Measurements from ENCODE around the gene PWWP2A.

PWWP2A gene

DNA sequence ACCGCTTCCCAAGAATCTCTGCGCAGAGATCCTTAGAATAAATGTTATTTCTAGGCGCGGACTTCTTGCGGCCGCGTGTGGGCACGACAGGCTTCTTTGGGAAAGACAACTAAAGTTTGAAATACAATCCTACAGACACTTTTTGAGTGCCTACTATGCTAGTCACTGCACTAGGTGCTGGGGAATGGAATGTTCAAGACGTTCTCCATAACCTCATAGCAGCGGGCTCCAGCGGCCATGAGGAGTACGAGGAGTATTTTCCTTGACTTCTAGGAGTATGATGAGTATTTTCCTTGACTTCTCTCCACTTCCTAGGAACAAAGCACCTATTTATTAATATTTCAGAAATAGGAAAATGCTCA is 636 bp upstream of the PWWP2A start:
- no peak for TF ChIP-seq POLR2A (IDR thresholded peaks at IDR 0.05; ENCODE audit: low read depth, low read length)
- TF ChIP-seq TAF1 (IDR thresholded peaks at IDR 0.05; ENCODE audit: borderline replicate concordance, low read depth, low read length): no peak
- no peak for TF ChIP-seq POLR2AphosphoS5 (IDR thresholded peaks at IDR 0.05; ENCODE audit: low read depth, low read length)
- DNase-seq (ENCODE audit: insufficient read length) (no peak), FAIRE-seq (no peak)

DNA sequence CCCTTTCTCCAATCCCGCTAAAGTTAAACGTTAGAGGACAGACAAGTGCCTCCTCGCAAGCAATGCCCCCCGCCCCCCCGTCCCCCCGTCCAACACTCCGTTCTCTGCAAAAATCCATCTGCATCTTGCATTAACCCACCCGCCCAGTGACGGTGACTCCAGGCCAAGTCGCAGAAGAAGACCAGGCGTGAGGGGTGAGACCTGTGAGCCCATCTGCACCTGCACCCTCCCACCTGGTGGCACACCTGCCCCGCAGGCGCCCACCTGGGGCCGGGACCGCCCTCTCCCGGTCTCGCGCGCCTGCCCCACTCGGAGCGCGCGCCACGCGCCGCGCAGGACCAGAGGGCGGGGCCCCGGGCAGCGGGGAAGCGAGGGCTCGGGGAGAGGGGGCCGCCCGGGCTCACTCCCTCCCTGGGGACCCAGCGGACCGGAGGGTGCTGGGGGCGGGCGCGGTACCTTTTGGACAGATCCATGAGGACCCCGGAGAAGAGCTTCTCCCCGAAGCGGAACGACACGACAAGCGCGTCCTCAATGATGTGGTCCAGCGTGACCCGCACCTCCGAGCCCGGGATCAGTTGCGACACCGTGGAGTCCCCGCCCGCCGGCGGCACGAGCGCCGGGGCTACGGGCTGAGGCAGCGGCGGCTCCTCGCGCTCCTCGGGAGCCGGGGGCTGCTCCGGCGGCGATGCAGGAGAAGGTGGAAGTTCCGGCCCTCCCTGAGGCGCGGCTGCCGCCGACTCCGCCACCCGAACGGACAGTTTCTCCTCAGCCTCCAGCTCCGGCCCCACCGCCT is 705 bp downstream of the PWWP2A start:
- DNase-seq (ENCODE audit: insufficient read length): peak; percentile 59
- peak; percentile 27 for FAIRE-seq
- TF ChIP-seq POLR2A (IDR thresholded peaks at IDR 0.05; ENCODE audit: low read depth, low read length) (no peak), TAF1 (IDR thresholded peaks at IDR 0.05; ENCODE audit: borderline replicate concordance, low read depth, low read length) (no peak), POLR2AphosphoS5 (IDR thresholded peaks at IDR 0.05; ENCODE audit: low read depth, low read length) (no peak)

DNA sequence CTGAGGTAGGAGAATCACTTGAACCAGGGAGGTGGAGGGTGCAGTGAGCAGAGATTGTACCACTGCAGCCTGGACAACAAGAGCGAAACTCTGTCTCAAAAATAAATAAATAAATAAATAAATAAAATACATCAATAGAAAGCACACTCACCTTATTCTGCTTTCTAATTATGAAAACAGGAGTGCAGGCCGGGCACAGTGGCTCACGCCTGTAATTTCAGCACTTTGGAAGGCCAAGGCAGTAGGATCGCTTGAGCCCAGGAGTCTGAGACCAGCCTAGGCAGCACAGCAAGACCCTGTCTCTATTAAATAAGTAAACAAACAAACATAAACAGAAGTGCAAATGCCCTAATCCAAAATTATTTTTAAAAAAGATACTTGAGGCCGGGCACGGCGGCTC is 2.3 kb downstream of the PWWP2A start:
- FAIRE-seq (no peak), DNase-seq (ENCODE audit: insufficient read length) (no peak)
- TF ChIP-seq TAF1 (IDR thresholded peaks at IDR 0.05; ENCODE audit: borderline replicate concordance, low read depth, low read length) (no peak), POLR2A (IDR thresholded peaks at IDR 0.05; ENCODE audit: low read depth, low read length) (no peak), POLR2AphosphoS5 (IDR thresholded peaks at IDR 0.05; ENCODE audit: low read depth, low read length) (no peak)

GRCh38 chr5:160108124-160108523 is 11.1 kb downstream of the PWWP2A start:
- DNase-seq (ENCODE audit: insufficient read length): no peak
- FAIRE-seq: no peak
- TF ChIP-seq POLR2A (IDR thresholded peaks at IDR 0.05; ENCODE audit: low read depth, low read length) (no peak), POLR2AphosphoS5 (IDR thresholded peaks at IDR 0.05; ENCODE audit: low read depth, low read length) (no peak), TAF1 (IDR thresholded peaks at IDR 0.05; ENCODE audit: borderline replicate concordance, low read depth, low read length) (no peak)

- TF ChIP-seq TAF1 (IDR thresholded peaks at IDR 0.05; ENCODE audit: borderline replicate concordance, low read depth, low read length): no peak
- TF ChIP-seq POLR2A (IDR thresholded peaks at IDR 0.05; ENCODE audit: low read depth, low read length): no peak
- no peak for TF ChIP-seq POLR2AphosphoS5 (IDR thresholded peaks at IDR 0.05; ENCODE audit: low read depth, low read length)
- no peak for DNase-seq (ENCODE audit: insufficient read length)
- FAIRE-seq: peak; percentile 48
Measured at GRCh38 chr5:160105686-160106360, 13.4 kb downstream of the PWWP2A start.

DNA sequence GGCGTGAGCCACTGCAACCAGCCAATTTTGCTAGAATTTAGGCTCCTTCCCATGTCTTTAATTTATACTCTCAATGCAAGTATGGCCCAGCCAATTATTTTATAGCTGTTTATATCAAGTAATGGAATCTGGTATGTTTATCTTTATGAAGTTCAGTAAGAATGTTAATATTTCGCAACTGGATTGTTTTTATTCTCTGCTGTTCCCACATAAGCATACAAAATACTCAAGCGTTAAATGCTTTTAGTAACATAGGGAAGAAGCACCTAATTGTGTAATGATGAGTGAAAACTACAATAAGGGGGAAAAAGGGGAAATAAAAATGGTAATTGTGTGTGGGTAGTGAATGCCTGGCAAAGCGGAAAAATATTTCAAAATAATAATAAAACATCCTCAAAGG is 21.3 kb downstream of the PWWP2A start:
- DNase-seq (ENCODE audit: insufficient read length): no peak
- no peak for TF ChIP-seq POLR2AphosphoS5 (IDR thresholded peaks at IDR 0.05; ENCODE audit: low read depth, low read length)
- no peak for TF ChIP-seq POLR2A (IDR thresholded peaks at IDR 0.05; ENCODE audit: low read depth, low read length)
- no peak for TF ChIP-seq TAF1 (IDR thresholded peaks at IDR 0.05; ENCODE audit: borderline replicate concordance, low read depth, low read length)
- FAIRE-seq: no peak

DNA sequence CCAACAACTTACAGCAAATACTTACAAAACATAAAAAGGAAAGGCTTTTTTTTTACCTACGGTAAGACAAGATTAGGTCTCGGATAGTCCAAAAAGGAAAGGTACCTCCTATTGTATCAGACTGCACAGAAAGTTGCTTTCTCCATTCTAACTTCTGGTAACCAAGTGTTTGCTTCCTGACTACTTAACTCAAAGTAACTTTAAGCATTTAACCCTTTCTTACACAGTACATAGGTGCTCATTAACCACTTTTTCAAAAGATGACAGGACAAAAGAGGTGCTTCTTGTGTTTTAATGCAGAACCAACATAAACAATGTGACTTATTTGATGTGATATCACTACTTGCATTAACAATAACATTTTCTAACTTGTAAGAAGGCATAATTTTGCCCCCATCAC is 23.1 kb downstream of the PWWP2A start:
- TF ChIP-seq TAF1 (IDR thresholded peaks at IDR 0.05; ENCODE audit: borderline replicate concordance, low read depth, low read length) (no peak), POLR2AphosphoS5 (IDR thresholded peaks at IDR 0.05; ENCODE audit: low read depth, low read length) (no peak), POLR2A (IDR thresholded peaks at IDR 0.05; ENCODE audit: low read depth, low read length) (no peak)
- FAIRE-seq (peak; percentile 42), DNase-seq (ENCODE audit: insufficient read length) (no peak)

GRCh38 chr5:160092960-160093707 is 26.1 kb downstream of the PWWP2A start:
- FAIRE-seq: peak; percentile 76
- TF ChIP-seq POLR2A (IDR thresholded peaks at IDR 0.05; ENCODE audit: low read depth, low read length) (no peak), TAF1 (IDR thresholded peaks at IDR 0.05; ENCODE audit: borderline replicate concordance, low read depth, low read length) (no peak), POLR2AphosphoS5 (IDR thresholded peaks at IDR 0.05; ENCODE audit: low read depth, low read length) (no peak)
- no peak for DNase-seq (ENCODE audit: insufficient read length)

DNA sequence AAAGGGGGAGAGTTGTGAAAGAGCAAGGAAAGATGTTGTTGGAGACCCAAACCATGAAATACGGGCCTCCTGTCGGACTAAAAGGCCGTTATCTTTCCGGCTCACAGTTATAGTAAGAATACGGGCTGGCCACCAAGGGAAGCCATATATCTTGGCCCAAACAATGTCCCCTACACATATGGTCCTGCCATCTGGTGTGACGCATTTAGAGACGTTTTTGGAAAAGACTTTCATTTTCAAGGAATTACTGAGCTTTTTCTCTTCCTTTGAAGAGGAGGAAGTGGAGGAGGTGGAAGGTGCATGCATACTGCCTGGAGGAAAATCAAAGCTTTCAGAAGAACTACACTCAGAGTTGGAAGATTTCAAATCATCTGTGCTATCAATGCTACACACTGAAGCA is 26.7 kb downstream of the PWWP2A start:
- FAIRE-seq: no peak
- TF ChIP-seq POLR2A (IDR thresholded peaks at IDR 0.05; ENCODE audit: low read depth, low read length) (no peak), POLR2AphosphoS5 (IDR thresholded peaks at IDR 0.05; ENCODE audit: low read depth, low read length) (no peak), TAF1 (IDR thresholded peaks at IDR 0.05; ENCODE audit: borderline replicate concordance, low read depth, low read length) (no peak)
- DNase-seq (ENCODE audit: insufficient read length): no peak

DNA sequence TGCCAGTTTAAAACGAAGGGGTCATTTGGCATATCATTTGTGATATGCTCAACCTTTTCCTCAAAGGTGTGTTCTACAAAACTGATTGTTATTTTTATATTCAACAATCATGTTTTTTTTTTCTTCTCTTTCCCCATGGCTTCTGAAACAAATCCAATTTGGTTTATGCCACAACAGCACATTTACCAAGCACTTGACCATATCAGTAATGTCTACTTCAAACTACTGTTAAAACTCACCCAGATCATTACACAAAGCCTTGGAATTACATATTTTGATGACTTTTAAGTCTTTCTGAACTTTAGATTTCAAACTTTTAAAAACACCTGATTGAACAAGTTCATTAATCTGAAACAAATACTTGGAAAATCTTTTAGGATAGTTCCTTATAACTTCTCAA is 29.2 kb downstream of the PWWP2A start:
- no peak for FAIRE-seq
- TF ChIP-seq TAF1 (IDR thresholded peaks at IDR 0.05; ENCODE audit: borderline replicate concordance, low read depth, low read length) (no peak), POLR2AphosphoS5 (IDR thresholded peaks at IDR 0.05; ENCODE audit: low read depth, low read length) (no peak), POLR2A (IDR thresholded peaks at IDR 0.05; ENCODE audit: low read depth, low read length) (no peak)

DNA sequence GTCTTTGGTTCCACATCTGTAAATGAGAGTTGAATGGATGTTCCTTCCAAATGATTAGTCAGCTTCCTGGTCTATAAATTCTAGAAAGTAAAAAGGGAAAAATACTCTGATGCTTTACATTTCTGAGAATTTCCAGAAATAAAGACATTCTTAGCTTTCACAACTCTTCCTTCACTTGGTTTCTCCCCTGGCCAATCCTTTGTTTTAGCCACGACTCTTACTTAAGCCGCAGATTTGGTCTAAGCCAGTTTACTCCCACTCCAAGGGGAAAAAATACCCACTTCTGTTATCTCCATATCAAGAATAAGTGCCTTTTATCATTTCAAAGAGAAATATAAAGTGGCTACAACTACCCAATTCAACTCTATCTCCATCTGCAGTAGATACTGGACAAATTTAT is 29.7 kb downstream of the PWWP2A start:
- DNase-seq (ENCODE audit: insufficient read length): no peak
- no peak for TF ChIP-seq POLR2AphosphoS5 (IDR thresholded peaks at IDR 0.05; ENCODE audit: low read depth, low read length)
- TF ChIP-seq TAF1 (IDR thresholded peaks at IDR 0.05; ENCODE audit: borderline replicate concordance, low read depth, low read length): no peak
- no peak for FAIRE-seq

More for the DNA sequence above, 29.2 kb downstream of the PWWP2A start:
- no peak for DNase-seq (ENCODE audit: insufficient read length)
